ENCODE results near the gene MED29.

The MED29 gene, protein sequence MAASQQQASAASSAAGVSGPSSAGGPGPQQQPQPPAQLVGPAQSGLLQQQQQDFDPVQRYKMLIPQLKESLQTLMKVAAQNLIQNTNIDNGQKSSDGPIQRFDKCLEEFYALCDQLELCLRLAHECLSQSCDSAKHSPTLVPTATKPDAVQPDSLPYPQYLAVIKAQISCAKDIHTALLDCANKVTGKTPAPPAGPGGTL

DNA sequence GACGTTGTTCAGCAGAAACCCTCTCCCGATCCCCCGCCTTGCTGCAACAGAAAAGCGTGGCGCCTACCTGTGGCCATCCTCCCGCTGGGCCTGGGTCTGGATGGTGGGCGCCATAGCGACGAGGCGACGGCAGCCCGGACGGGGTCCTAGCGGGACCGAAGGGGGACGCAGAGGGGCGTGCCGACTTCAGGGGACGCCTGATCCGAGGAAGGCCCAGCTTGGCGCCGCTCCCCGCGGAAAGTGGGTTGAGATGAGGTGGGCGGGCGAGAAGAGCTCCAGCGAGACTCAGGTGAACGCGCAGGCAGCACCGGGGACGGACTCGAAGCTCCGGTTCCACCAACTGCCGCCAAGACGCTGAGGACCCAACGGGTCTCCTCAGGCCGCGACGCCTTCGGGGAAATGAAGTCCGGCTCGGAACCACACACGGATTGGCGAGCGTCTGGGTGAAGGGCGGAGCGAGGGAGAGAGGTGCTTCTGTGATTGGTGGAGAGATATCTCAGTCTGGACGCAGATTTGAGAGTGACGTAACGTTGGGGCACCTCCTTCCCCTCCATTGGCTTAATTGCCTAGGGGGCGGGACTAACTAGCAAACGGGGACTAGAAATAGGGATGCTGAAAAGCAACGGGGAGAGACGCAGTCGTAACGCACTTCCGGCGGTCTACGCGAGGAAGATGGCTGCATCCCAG, at the start of gene MED29, which contains the start of gene PAF1:
MED29 (plus strand) TSS at position 628 of the 687 bp plus-strand sequence; CDS start at position 673, 45 bp downstream.
PAF1 (minus strand) TSS at position 356 of the 687 bp plus-strand sequence; CDS start at position 114, 242 bp downstream.
- DNase-seq (ENCODE audit: low read depth in 2 of 2): peak; percentile 99

DNA sequence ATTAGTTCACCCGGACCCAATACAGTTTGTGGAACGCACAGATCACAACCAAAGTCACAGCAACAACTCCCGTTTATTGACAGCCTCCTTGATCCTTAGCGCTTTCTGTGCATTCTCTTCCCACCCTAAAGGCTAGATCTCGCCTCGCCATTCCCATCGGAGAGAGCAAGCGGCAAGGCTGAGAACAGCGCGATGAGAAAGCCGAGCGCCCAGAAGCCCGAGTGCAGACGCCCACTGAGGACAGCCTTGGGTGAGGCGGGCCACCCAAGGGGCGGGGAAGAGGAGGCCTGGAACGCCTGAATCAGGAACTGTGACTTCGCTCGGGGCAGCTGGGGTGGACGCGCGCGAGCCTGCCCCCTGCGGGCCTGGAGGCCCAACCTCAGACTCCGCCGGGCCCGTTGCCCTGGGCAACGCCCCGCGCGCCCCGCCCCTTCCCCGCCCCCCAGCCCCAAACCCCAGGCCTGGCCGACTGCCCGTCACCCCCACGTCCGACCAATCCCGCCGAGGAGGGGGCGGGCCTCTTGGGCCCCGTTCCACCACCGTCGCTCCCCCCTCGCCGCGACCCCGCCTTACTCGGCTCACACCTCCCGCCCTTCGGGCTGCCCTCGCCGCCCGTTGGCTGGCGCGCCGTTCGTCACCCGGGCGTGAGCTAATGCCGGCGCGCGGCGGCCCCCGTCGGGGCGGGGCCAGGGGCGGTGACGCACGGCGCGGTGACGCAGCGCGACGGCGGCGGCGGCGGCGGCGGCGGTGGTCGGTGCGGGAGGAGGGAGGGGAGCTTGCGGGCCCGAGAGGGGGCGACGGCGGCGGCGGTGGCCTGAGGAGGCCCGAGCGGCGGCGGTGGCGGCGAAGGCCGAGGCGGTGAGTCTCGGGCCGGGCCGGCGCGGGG, 49.2 kb upstream of the MED29 start, which contains the start of gene SAMD4B:
SAMD4B (plus strand) TSS at position 703 of the 886 bp plus-strand sequence. CDS start 14,473 bp downstream, outside the sequence.
- DNase-seq (ENCODE audit: low read depth in 2 of 2): peak; percentile 96 to 97

DNA sequence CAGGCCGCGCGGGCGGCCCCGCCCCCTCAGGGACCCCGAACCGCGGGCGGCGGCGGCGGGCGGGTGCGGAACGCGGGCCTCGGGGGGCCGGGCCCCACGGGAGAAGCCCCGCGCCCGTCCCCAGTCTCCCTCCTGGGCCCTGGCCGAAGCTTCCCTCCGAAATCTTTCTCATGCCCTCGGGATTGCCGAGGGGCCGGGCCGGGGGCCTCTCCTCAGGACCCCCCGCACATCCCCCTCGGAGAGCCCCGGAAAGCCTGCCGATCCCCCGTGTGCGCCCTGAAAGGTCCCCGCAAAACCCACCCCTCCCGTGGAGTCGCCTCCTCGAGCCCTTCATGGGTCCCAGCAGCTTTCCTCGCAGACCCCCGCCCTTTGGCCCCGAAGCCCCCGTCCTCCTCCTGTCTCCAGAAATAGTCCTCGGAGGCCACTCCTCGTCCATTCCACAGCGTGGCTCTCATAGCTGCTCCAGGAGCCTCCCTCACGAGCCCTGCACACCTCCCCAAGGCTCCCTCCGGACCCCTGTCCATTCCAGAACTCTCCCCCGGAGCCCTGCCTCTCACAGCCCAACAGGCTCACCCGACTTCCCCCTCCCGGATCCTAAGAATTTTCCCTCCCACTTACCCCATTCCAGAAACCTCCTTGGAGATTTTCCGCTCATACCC, 48.4 kb upstream of the MED29 start:
- no peak for DNase-seq (ENCODE audit: low read depth in 2 of 2)

DNA sequence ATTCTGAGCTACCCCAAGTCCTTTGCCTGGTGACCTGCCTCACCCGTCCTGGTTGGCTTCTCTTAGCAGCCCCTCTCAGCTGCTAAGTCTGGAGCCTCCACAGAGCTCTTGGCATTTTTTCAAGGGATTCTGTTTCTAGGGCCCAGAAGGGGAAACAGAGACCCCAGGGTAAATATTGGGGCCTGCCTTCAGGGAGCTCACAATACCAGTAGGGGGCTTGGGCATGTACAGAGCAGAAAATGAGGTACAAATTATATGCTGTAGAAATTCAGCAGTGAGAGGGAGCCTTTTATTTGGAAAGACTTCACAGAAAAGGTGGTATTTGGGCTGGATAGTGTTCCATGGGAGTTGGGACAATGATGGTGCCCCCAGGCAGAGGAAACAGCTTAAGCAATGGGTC, 45.2 kb upstream of the MED29 start:
- no peak for DNase-seq (ENCODE audit: low read depth in 2 of 2)

DNA sequence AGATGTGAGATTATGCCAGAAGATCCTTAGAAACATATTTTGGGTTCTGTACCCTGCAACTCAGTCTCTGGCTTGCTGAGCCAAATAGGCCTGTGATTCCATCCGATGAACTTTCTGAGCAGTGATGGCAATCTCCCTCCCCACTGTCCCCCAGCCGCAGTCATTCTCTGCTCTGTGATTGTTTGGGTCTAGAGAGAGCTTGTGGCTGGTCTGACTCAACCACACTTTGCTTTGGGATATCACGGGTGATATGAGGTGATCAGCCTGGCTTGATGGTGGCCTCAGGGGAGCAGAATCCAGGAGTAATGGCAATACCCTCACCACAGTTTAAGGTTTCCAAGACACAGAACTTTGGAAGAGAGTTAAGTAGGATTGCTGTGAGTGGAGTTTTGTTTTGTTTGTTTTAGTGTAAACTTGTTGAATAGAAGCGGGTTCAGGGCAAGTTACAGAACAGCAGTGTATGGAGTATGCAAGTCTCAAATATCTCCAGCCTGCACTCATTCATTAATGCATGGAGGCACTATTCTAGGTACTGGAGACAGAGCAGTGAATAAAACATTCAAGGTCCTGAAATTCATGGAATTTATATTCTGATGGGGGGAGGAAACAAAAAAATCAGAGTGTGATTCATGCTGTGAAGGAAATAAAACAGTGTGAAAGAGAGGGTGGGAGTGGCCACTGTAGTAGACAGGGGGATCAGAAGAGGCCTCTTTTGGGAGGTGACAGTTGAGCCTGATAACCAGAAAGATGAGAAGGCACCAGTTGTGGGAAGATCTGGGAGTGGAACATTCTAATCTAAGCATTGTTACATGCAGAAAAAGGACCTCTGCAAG, 43.6 kb upstream of the MED29 start:
- DNase-seq (ENCODE audit: low read depth in 2 of 2): no peak

DNA sequence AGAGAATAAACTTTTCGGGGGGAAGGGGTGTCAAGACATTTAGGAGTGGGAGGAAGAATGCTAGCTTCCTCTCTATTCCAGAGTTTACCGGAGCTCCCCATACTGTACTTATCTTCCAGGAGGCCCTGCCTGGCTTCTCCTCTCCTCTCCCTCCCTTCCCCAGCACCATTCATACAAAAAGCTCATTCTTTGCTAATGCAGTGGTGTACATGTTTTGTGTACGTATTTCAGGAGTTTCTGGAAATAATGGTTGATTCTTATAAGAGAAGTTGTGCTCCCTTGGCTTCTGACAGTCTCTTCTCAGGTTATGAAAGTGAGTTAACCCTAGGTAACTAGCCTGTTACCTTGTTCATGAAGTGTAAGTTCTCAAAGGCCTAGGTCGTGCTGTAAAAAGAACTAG, 41.9 kb upstream of the MED29 start:
- no peak for DNase-seq (ENCODE audit: low read depth in 2 of 2)

DNA sequence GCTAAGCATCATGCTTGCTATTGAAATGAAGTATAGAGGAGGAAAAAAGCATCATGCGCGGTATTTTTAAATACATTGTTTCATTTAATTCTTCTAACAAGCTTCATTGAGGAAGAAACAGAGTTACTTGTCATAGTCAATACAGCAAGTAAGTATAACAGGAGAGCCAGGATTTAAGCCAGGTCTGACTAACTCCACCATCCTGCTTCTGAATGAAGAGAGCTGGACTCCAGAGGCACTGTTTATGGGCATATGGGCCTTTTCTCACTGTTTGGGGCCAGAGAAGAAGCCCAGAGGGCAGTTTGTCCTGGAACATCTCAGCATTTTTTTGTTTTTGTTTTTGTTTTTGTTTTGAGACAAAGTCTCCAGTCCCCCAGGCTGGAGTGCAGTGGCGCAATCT, 41.0 kb upstream of the MED29 start:
- DNase-seq (ENCODE audit: low read depth in 2 of 2): no peak

DNA sequence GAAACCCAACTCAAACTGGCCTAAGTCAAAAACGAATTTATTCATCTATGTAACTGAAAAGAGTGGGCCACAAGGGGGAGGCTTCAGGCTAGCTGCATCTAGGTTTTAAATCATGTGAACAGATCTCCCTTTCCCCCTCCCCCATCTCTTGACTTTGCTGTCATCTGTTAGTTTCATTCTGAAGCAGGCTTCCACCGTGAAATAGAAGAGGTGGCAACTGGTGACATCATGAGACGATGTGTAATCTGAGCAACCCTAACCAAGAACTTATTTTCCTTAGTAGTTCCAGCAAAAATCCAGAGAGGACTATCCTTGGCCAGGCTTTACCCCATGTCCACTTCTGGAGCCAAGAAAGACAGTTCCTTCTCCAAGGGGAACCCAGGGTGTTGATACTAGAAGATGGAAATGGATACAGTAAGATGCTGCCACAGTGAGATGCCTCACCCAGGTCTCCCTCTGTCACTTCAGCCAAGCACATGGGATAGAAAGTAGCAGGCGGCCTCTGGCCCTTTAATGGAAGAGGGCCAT, 39.6 kb upstream of the MED29 start:
- no peak for DNase-seq (ENCODE audit: low read depth in 2 of 2)

DNA sequence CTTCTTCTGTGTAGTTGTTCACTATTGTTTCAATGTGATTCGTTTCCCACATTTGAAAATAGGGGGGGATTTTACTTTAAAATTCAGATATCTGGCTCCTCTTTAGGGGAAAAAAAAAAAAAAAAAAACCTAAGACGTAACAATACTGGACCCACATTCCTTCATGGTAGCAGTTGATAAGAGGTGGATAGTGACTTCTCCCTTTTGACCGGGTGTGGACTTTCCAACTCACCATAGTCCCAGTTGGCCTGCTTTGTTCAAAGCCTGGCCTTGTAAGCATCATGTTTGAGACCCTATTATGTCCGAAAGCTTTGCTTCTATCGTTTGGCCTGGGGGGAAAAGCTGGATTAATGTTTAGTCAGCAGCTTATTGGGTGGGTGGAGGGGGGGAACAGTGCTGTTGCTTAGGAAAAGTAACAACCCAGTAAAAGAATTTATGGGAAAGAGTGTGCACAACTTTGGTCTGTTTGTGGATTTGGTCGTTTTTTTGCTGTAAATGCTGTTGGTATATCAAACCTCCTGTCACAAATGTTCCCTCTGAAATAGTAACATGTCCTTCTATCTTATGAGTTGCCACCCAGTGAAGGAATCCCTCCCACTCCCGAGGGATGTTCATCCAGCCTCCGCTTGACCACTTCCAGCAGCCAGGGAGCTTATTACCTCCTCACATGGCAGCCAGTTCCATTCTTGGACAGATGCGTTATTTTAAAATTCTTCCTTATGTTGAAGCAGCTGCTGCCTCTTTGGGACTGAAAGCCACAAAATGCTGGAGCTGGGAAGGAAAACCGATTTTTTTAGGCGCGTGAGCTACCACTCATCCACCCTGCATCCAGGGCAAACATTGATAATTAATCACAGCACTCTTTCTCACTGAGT, 38.6 kb upstream of the MED29 start:
- no peak for DNase-seq (ENCODE audit: low read depth in 2 of 2)

DNA sequence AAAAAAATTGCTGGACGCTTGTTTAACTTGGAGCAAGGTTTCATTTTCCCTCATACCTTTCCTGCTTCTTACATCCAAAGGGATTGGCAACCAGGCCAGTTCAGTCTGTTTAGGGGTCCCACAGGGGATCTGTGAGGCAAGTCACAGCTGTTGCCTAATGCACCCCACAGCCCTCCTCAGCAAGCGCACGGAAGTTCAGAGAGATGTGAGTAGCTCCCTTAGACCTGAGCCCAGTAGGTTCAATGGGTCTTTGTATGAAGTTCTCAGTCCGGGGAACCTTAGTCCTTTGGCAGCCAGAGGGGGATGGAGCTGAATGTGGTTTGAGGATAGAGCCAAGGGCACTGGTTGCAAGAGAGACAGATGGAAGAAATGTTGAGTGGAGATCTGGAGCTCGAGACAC, 35.9 kb upstream of the MED29 start:
- DNase-seq (ENCODE audit: low read depth in 2 of 2): no peak

DNA sequence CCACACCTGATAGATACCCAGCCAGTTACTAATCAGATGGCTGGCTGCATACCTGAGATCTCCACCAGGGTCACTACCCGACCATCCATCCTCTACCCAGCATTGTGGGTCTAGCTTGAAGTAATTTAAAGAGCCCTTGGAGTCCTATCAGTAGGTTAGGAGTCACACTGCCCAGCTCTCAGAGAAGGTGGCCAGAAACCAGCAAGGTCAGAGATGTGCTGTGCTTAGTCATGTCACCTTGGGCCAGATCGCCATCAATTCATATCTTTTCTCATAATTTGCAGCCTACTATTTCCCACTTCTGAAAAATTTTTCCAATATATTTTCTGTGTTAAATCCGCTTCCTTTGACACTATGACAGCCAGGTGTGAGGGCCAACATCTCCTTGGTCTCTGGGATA, 35.1 kb upstream of the MED29 start:
- DNase-seq (ENCODE audit: low read depth in 2 of 2): no peak

DNA sequence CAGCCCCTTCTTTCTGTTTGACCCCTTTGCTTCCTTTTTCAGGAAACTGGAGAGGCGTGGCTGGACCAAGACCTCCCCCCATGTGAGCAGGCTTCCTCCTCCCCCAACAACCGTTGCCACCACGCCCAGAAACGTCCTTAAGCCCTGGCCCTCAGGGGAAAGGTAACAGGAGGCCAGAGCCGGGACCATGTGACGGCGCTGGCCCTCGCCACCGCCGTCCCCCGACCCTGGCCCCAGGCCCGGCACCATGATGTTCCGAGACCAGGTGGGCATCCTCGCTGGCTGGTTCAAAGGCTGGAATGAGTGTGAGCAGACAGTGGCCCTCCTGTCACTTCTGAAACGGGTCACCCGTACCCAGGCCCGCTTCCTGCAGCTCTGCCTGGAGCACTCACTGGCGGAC, 34.5 kb upstream of the MED29 start:
- no peak for DNase-seq (ENCODE audit: low read depth in 2 of 2)

DNA sequence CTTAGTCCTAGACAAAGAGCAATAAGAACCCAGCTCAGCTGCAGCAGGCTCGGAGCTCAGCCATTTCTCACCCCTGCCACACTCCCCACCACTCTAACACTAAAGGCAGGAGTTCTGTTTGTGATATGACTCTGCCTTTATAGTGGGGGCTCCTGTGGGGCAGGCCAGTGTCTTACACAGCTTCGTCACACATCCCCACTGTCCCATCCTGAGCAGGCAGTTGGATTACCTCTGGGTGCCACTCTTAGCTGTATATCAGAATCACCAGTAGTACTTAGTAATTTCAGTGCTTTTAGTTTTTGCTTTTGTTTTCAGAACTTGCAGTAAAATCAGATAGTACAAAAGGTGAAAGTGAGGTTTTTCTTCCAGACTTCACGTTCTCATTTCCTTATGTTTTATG, 32.2 kb upstream of the MED29 start:
- DNase-seq (ENCODE audit: low read depth in 2 of 2): no peak

DNA sequence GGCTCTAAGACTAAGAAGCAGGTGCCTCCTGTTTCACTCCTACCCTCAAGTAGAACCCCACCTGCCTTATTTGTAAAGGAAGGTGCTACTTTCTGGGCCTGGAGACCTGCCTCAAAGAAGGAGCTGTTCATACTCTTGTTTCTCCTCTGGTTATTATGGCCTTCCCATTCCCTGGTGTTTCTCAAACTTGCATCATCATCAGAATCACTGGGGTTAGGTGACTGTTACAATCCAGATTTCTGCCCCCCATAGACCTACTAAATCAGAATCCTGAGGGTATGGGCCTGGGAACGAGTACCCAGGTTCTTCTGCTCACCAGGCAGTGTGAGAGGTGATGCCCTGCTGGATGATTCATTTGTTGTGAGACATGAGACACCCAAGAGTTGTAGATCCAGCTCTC, 30.6 kb upstream of the MED29 start:
- DNase-seq (ENCODE audit: low read depth in 2 of 2): no peak

DNA sequence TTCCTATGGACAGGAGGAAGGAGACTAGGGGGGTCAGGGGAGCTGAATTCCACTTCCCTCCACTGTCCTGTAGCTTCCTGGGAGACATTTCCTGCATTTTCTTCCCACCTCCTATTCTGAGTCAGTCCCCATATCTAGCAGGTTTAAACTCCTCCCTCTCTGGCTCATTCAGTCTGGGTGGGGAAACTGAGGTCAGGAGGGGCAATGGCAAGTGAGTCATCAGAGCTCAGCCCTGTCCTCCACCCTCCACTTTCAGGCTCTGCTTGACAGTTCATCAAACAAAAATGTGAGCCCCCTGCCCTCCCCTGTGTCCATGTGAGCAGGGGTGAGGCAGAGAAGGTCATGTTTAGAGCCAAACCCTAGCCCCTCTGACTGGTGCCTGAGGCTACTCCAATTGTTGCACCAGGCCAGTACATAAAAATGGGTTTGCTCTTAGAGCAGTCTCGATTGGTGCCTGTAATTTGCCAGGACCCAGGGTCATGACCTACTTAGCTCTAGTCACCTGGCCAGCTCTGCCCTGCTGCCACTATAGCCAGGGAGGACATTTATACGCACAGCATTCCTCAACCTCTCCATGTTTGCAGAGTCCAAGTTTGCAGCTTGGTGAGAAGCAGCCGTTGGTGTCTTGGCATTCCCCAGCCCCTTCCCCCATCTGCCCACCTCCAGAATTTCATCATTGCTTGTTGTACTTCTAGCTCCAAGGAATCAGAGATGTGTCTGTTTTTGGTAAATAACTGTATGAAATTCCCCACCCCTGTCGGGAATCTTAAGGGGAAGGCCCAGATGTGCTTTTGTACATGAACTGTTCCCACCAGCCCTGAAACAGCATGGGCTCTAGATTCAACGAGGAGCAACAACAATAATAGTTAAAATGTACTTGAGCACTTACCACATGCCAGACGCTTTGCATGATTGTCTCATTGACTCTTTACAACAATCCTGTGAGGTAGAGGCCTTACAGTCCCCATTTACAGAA, 28.2 kb upstream of the MED29 start:
- peak; percentile 46 to 50 for DNase-seq (ENCODE audit: low read depth in 2 of 2)

DNA sequence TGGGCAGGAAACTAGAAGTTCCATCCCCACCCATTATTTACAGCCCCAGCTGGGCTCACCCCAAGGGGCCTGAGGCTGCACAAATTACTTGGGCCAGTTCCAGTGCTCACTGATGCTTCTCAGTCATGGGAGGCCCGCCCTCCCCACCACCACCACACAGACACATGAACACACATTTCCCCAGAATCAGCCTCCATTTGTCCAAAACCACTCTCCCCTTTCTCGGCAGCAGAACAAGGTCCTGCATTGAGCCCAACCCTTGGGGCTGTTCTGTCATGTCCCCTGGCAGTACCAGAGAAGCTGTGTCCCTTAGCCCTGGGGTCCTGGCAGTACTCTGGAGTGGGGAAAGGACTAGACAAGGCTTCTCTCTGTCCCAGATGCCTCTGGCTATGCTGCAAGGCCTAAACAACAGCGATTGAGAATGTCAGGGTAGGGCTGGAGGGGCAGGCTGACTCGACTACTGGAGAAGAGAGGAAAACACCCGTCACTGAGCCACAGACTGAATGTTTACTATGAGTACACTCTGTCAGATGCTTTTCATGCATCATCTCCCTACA, 27.2 kb upstream of the MED29 start:
- DNase-seq (ENCODE audit: low read depth in 2 of 2): peak; percentile 55 to 61

DNA sequence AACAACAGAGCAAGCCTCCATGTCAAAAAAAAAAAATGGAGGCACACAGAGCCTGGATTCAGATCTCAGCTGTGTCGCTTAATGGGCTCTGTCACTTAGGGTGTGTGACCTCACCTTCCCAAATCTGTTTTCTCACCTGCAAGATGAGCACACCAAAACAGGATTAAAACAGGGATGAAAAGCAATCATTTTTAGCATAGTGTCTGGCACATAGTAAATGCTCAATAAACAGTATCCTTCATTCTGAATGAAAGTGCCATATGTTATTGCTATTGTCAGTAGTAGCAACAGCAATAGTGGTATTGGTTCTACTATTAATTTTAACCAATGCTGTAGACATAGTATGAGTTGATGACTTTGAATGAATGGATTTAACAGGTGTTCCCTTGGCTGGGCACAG, 25.6 kb upstream of the MED29 start:
- no peak for DNase-seq (ENCODE audit: low read depth in 2 of 2)

DNA sequence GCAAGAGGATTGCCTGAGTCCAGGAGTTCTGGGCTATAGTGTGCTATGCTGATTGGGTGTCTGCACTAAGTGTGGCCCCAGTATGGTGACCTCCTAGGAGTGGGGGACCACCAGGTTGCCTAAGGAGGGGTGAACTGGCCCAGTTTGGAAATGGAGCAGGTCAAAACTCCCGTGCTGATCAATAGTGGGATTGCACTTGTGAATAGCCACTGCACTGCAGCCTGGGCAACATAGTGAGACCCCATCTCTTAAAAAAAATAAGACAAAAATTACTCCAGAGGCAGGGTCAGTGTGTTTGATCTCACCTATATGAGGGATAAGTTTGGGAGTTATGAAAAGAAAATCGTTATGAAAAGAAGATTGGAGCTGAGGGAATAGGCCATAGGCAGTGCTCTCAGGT, 22.0 kb upstream of the MED29 start:
- no peak for DNase-seq (ENCODE audit: low read depth in 2 of 2)
